Trophoblast cell (in vitro differentiated cells and primary cell): ENCODE measurements around the gene SUSD5.

Source experiments
- DNase-seq, 2 donors: peaks; one replicate each; pipeline ENCODE4 v3.0.0-alpha.2; 2016
- H2AFZ ChIP-seq: 2 replicates; pipeline ENCODE4 v1.6.1; 2013; ENCODE audit warnings: low read length, moderate library complexity, mild to moderate bottlenecking; ENCODE audit not compliant: insufficient read depth, poor library complexity
- H2AK5ac ChIP-seq: 2 replicates; pipeline ENCODE4 v1.6.1; 2013; ENCODE audit warnings: mild to moderate bottlenecking, low read length
- H2BK120ac ChIP-seq: 2 replicates; pipeline ENCODE4 v1.6.1; 2013; ENCODE audit warnings: low read length, mild to moderate bottlenecking, moderate library complexity; ENCODE audit not compliant: insufficient read depth, poor library complexity
- H2BK12ac ChIP-seq: 2 replicates; pipeline ENCODE4 v1.6.1; 2013; ENCODE audit warnings: mild to moderate bottlenecking, low read length, moderate library complexity
- H2BK5ac ChIP-seq: 2 replicates; pipeline ENCODE4 v1.6.1; 2013; ENCODE audit warnings: low read length, low read depth, moderate library complexity, mild to moderate bottlenecking; ENCODE audit not compliant: poor library complexity
- H3K14ac ChIP-seq: 2 replicates; pipeline ENCODE4 v1.6.1; 2013; ENCODE audit warnings: mild to moderate bottlenecking, low read length
- H3K18ac ChIP-seq: 2 replicates; pipeline ENCODE4 v1.6.1; 2013; ENCODE audit warnings: mild to moderate bottlenecking, low read length
- H3K23ac ChIP-seq: 2 replicates; pipeline ENCODE4 v1.6.1; 2013; ENCODE audit warnings: low read length
- H3K27ac ChIP-seq: 2 replicates; pipeline ENCODE4 v1.5.1; 2013; ENCODE audit warnings: low read depth, mild to moderate bottlenecking, inconsistent platforms, low read length, moderate library complexity
- H3K27me3 ChIP-seq: 2 replicates; pipeline ENCODE4 v1.6.1; 2013; ENCODE audit warnings: inconsistent platforms, mild to moderate bottlenecking, low read length, moderate library complexity; ENCODE audit not compliant: insufficient read depth
- H3K36me3 ChIP-seq, 2 experiments: 1 replicate in 1 of 2; 2 replicates in 1 of 2; pipeline ENCODE4 v1.6.1; 2013; ENCODE audit warnings: low read length in 2 of 2, mild to moderate bottlenecking in 2 of 2, moderate library complexity in 1 of 2; ENCODE audit not compliant: insufficient read depth in 2 of 2, control insufficient read depth in 1 of 2
- H3K4ac ChIP-seq: 2 replicates; pipeline ENCODE4 v1.6.1; 2013; ENCODE audit warnings: low read depth, mild to moderate bottlenecking, low read length, moderate library complexity
- H3K4me1 ChIP-seq, 2 experiments: 1 replicate in 1 of 2; 2 replicates in 1 of 2; pipeline ENCODE4 v1.6.1; 2013; ENCODE audit warnings: low read length in 2 of 2, mild to moderate bottlenecking in 2 of 2, moderate library complexity in 1 of 2; ENCODE audit not compliant: insufficient read depth in 2 of 2, control insufficient read depth in 1 of 2
- H3K4me2 ChIP-seq: 2 replicates; pipeline ENCODE4 v1.6.1; 2013; ENCODE audit warnings: inconsistent platforms, mild to moderate bottlenecking, low read length, moderate library complexity
- H3K4me3 ChIP-seq: 2 replicates; pipeline ENCODE4 v1.5.1; 2013; ENCODE audit warnings: mild to moderate bottlenecking, low read depth, low read length, inconsistent platforms
- H3K79me1 ChIP-seq: one replicate; pipeline ENCODE4 v1.6.1; 2013; ENCODE audit warnings: low read length
- H3K79me2 ChIP-seq: 2 replicates; pipeline ENCODE4 v1.6.1; 2013; ENCODE audit warnings: low read length, mild to moderate bottlenecking; ENCODE audit not compliant: control insufficient read depth, insufficient read depth, poor library complexity
- H3K9ac ChIP-seq: 2 replicates; pipeline ENCODE4 v1.6.1; 2013; ENCODE audit warnings: mild to moderate bottlenecking, low read length
- H3K9me3 ChIP-seq: 2 replicates; pipeline ENCODE4 v1.6.1; 2013; ENCODE audit warnings: low read depth, mild to moderate bottlenecking, control low read depth, inconsistent platforms, low read length; ENCODE audit not compliant: insufficient read depth
- H4K12ac ChIP-seq: 2 replicates; pipeline ENCODE4 v1.6.1; 2013; ENCODE audit warnings: low read depth, mild to moderate bottlenecking, low read length, moderate library complexity
- H4K8ac ChIP-seq: 2 replicates; pipeline ENCODE4 v1.6.1; 2013; ENCODE audit warnings: low read depth, mild to moderate bottlenecking, low read length, moderate library complexity
- H4K91ac ChIP-seq: one replicate; pipeline ENCODE4 v1.6.1; 2013; ENCODE audit warnings: low read depth, mild to moderate bottlenecking, low read length, moderate library complexity
- WGBS: extraction: QIAGEN DNeasy Blood & Tissue Kit; methylation state at CpG from one replicate; pipeline ENCODE4 v1.1.7; 2013; ENCODE audit warnings: missing lambda C conversion rate; ENCODE audit not compliant: insufficient read length, insufficient coverage; ENCODE audit errors: extremely low coverage; 5-methylcytosine and 5-hydroxymethylcytosine counted together

The SUSD5 gene

DNA sequence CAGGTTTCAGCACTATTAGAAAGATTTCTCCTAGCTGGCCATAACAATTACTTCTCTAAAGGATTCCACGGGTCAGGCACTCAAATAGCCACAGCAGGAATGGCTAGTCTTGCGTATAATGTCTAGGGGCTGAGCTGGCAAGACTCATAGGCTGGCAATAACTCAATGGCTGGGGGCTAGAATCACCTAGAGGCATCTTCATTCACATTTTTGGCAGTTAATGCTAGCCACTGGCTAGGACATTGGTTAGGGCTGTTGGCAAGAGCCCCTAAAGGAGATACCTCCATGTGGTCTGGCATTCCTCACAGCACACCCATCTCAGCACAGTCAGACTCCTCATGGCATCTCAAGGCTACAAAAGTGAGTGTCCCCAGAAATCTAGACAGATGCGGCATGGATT, 6.2 kb downstream of the SUSD5 start:
- WGBS = no CpG with 5 or more reads among the region's 3 CpGs
- H3K18ac ChIP-seq = no peak overlapping the region
- no peak overlapping the region for H3K14ac ChIP-seq

GRCh38 chr3:33211444-33211843, 7.2 kb downstream of the SUSD5 start:
- Histone ChIP-seq H3K27me3 (no peaks in the 10 kb centered on the region), H3K4ac (no peak overlapping the region), H4K91ac (no peak overlapping the region), H3K36me3 (no peaks in the 10 kb centered on the region), H2AK5ac (no peak overlapping the region), H3K9me3 (no peaks in the 10 kb centered on the region), H3K27ac (no peak overlapping the region), H3K79me2 (no peaks in the 10 kb centered on the region), H3K18ac (no peak overlapping the region), H2BK5ac (no peak overlapping the region), H2BK120ac (no peak overlapping the region), H2BK12ac (no peak overlapping the region), H3K4me1 (no peaks in the 10 kb centered on the region), H2AFZ (no peak overlapping the region), H3K23ac (no peak overlapping the region), H3K4me2 (no peak overlapping the region), H3K14ac (no peak overlapping the region), H3K9ac (no peak overlapping the region), H4K12ac (no peak overlapping the region), H3K4me3 (no peak overlapping the region), H3K79me1 (no peaks in the 10 kb centered on the region), H4K8ac (no peak overlapping the region)
- DNase-seq = no peak
- WGBS = no CpG with 5 or more reads among the region's 1 CpG

More for the DNA sequence above, 6.2 kb downstream of the SUSD5 start:
- Histone ChIP-seq H3K4me3 (no peak overlapping the region), H2AFZ (no peak overlapping the region), H3K4me1 (no peaks in the 10 kb centered on the region), H3K27me3 (peaks cover under 1% of the 10 kb centered on the region), H4K12ac (no peak overlapping the region), H3K79me1 (no peaks in the 10 kb centered on the region), H3K9ac (no peak overlapping the region), H2AK5ac (no peak overlapping the region), H3K4ac (no peak overlapping the region), H4K8ac (no peak overlapping the region), H3K23ac (no peak overlapping the region), H3K36me3 (no peaks in the 10 kb centered on the region), H4K91ac (no peak overlapping the region), H3K79me2 (no peaks in the 10 kb centered on the region), H3K4me2 (no peak overlapping the region), H3K27ac (no peak overlapping the region), H2BK120ac (no peak overlapping the region), H3K9me3 (no peaks in the 10 kb centered on the region), H2BK5ac (no peak overlapping the region), H2BK12ac (no peak overlapping the region)
- DNase-seq = no peak

DNA sequence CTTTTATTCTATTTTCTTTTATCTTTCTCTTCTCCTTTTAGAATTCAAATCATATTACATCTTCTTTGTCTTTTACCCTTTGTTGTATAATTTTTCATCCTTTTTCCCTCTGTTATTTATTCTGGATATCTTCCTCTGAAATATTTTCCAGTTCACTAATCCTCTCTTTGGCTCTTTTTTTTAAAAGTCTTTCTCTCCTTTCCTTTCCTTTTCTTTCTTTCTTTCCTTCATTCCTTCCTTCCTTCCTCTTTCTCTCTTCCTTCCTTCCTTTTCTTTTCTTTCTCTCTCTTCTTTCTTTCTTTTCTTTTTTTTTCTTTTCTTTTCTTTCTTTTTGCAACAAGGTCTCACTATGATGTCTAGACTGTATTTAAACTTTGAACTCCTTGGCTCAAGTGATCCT, 9.3 kb downstream of the SUSD5 start:
- DNase-seq = no peak
- Histone ChIP-seq H3K23ac (no peak overlapping the region), H2BK5ac (no peak overlapping the region), H3K27me3 (no peaks in the 10 kb centered on the region), H3K4me3 (no peak overlapping the region), H3K79me1 (no peaks in the 10 kb centered on the region), H3K9me3 (peaks cover 1% of the 10 kb centered on the region), H3K27ac (no peak overlapping the region), H3K14ac (no peak overlapping the region), H3K36me3 (no peaks in the 10 kb centered on the region), H3K4me1 (no peaks in the 10 kb centered on the region), H4K91ac (no peak overlapping the region), H2AFZ (no peak overlapping the region), H2AK5ac (no peak overlapping the region), H3K79me2 (no peaks in the 10 kb centered on the region), H3K4ac (no peak overlapping the region), H2BK120ac (no peak overlapping the region), H4K12ac (no peak overlapping the region), H3K9ac (no peak overlapping the region), H3K4me2 (no peak overlapping the region), H2BK12ac (no peak overlapping the region), H4K8ac (no peak overlapping the region), H3K18ac (no peak overlapping the region)

DNA sequence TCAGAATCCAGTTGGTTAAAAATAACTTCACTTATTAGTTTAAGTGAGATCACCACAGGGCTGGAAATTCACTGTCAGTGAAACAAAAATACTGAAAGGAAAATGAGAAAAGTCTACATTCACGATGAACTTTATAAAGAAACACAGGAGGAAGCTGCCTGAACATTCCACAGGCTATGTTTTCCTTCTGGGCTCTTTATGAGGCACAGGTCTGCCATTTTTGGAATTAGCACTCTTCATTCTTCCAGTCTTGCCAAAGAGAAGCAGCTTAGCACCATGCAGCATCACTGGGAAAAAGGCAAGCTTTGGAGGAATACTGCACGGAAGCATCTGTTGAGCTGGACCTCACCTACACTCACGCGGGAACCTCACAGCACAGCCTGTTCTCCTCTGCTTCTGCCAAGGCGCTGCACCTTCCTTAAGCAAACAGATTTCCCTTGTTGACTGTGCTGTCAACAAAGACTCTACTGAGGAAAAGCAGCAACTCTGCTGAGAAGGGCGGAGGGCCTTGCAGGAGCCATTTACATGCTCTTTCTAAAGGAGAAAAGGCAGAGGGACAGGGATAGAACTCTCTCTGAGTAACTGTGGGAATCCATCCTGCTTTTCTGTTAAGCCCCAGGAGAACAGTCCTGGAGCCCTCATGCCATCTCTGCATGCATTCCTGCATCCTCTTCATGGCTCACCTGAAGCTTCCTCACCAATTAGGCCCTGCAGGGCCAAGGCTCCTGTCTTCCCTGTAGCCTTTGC, 15.7 kb downstream of the SUSD5 start:
- H3K27me3 ChIP-seq = no peaks in the 10 kb centered on the region
- H4K91ac ChIP-seq = no peak overlapping the region
- no peak overlapping the region for H2BK12ac ChIP-seq
- H3K4me3 ChIP-seq = no peak overlapping the region
- H3K36me3 ChIP-seq = no peaks in the 10 kb centered on the region
- H3K9ac ChIP-seq = no peak overlapping the region
- no peaks in the 10 kb centered on the region for H3K79me2 ChIP-seq
- no peak overlapping the region for H4K12ac ChIP-seq
- H2AFZ ChIP-seq = no peak overlapping the region
- H3K4me1 ChIP-seq = no peaks in the 10 kb centered on the region
- peaks cover 1% of the 10 kb centered on the region for H3K9me3 ChIP-seq
- peak; percentile 38 to 70 for DNase-seq
- no peak overlapping the region for H2BK120ac ChIP-seq
- no peak overlapping the region for H3K23ac ChIP-seq
- no peak overlapping the region for H3K27ac ChIP-seq
- no peak overlapping the region for H3K4ac ChIP-seq
- WGBS = no CpG with 5 or more reads among the region's 6 CpGs
- H4K8ac ChIP-seq = no peak overlapping the region
- H2BK5ac ChIP-seq = no peak overlapping the region
- no peaks in the 10 kb centered on the region for H3K79me1 ChIP-seq
- no peak overlapping the region for H3K14ac ChIP-seq
- H3K18ac ChIP-seq = no peak overlapping the region
- no peak overlapping the region for H3K4me2 ChIP-seq
- H2AK5ac ChIP-seq = no peak overlapping the region
